Colon (tissue), 2 donors: Measurements from ENCODE around the gene CCDC70.
A peak's percentile ranks its signal among the peaks of the same experiment; 100 is the strongest.

ENCODE experiments used
- FAIRE-seq: peaks from 2 replicates; lab custom pipeline; 2012; peaks lifted over from hg19 to GRCh38; lab: Jason Lieb, UNC
- donor health status: control.
- donor health status: control.

CCDC70 gene

DNA sequence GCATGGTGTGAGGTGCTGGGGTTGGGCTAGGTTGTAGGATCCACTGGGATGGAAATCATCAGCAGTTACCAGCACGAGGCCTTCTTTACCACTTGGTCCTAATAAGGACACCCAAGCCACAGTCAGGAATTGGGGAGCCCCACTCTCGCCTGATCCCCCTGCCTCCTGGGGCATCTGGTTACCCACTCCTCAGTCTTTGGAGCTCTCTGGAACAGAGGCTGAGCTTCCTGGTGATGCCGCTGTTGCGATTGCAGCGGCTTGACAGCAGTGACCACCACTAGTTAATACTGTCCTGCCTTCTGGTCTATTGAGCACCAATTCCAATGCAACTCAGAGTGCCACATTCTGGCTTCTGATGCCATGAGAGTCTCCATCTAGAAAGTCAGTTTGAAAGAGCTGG, 30.2 kb upstream of the CCDC70 start:
- FAIRE-seq = no peak

DNA sequence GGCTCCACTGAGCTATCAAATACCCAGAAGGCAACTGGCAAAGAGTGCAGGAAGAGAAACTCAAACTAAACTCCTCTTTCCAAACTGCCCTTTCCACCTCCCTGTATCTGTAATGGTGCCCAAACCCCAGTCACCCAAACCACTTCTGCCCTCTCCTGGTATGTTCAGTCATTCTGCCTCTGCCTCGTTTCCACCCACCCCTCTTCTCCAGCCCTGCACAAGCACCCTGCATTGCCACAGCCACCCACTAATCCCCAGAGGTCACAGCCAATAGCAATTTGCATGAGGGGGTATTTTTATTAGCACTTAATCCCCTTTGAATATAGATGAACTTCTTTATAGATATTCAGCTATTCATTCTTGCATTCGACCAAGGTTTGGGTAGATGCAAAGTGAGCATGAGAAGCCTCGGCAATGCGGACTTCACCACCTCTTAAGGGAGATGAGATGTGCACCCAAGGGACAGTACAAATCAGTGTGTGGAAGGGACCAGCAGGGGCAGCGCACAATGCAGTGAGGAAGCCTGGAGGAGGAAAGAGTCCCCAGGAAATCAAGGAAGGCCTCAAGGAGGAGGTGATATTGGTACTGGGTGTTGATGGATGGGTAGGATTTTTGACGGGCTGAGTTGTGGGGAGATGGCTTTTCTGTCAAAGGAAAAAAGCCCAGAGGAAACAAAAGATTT, 29.2 kb upstream of the CCDC70 start:
- no peak for FAIRE-seq

DNA sequence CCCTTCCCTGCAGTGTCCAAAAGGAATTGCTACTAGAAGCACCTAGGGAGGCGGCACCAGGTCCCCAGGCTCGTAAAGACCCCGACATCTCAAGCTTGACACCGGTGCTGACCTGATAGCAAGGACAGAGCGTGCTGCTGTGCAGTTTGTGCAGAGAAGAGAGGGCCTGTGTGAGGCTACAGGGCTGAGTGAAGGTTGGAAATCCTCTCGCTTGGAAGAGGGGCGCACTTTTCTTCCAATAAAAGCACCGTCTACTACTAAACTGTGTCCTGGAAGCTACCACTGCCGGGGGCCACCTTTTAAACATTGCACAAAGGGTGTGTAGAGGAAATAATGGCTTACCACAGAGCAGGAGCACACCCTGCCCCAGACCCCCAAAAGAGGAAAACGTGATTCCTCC, 27.8 kb upstream of the CCDC70 start:
- FAIRE-seq = no peak

DNA sequence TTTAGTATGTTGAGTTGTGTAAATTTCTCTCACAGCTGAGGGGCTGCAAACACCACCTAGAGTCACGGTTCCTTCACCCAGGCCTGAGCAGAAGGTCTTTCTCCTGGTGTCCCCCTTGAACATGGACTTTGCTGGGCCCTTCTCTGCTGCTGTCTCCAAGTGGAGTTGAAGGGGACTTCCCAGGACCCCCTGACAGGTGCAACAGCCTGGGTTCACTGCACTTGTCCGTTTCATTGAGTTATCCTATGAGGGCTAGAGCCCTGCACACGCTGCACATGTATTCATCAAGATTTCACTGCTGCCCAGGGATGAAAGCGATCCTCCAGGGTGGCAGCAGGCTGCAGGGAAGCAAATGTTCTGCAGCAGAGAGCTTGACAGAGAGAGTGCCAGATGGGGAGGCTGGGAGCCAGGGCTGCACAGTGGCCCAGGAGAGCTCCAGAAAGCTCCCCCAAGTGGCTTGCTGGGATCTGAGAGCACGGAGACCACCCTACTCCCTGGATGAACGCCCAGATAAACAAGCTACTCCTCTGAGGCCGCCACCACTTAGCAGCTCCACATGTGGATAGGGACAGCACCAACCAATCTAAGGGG, 27.1 kb upstream of the CCDC70 start:
- FAIRE-seq = no peak

DNA sequence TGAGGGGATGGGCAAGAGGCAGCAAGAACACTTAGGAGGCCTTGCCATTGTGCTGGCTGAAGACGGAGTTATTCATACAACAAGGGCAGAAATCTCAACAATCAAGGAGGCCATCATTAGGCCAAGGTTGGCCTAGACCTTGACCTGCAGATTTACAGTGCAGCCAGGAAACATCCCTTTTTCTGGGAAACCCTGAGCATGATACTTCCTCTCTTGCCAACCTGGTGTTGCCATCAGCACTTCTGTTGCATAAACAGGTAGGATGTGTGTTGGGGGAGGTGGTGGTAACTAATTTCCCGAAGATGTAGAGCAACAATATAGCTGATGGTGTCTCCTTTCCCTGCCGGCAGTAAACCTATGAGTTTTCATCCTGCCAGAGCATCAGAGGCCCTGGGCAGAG, 24.8 kb upstream of the CCDC70 start:
- FAIRE-seq = no peak

DNA sequence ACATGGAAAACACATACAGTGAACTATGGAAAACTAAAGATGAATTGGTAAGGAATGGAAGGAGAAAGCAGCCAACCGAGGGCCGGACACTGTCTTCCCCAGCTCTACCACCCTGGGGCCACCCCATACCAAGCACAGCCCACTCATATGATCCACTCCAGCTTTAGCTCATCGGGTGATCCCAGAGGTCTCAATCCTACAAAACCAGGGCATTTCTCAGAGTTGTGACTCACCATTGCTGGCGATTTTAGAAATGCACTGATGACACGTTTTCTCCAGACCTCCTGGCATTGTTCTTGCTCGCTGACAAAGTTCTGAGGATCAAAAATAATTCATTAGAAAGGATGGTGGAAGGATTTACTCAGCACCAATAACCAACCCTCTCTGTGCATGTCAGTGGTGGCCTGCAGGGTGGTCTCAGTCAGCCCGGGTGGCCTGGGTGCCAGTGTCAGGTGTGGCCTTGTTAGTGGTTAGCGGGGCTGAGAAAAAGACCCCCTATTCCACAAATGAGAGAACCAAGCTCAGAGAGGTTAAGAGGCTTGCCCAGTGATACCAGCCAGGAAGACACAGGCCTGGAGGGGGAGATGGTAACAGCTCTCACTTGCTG, 23.4 kb upstream of the CCDC70 start:
- FAIRE-seq = no peak

DNA sequence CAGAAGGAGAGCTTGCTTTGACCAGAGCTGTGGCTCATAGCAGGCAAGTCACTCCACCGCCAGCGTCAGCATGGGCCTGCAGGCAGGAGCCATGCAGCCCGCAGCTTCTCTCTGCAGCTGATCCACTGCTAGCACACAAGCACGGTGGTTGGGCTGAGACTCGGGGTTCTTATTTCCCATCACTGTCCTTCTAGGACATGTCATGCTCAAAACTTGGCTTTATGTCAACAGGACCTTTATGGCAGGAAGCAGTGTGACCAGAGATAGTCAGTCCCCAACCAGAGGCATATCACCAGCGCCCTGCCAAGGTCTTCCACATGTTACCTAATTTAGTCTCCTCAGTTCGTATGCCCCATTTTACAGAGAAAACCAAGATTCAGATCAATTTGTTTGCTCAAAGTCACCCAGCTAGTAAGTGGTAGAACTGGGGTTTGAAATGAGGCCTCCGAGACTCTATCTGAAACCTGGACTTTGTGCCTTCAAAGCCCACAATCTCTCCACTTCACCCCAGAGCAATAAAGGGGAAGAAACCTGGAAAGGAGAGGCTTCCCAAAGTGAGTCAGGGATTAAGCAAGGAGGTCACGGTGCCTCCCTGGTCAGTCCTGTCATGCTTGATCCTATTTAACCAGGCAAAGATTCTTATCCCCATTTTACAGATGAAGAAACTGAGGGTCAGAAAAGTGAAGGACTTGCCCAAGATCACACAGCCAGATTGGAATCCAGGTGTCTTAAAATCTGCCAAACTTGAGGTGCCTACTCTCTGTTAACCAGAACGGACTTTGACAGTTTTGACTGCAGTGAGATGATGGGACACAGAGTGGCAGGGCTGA, 21.8 kb upstream of the CCDC70 start:
- FAIRE-seq = no peak

DNA sequence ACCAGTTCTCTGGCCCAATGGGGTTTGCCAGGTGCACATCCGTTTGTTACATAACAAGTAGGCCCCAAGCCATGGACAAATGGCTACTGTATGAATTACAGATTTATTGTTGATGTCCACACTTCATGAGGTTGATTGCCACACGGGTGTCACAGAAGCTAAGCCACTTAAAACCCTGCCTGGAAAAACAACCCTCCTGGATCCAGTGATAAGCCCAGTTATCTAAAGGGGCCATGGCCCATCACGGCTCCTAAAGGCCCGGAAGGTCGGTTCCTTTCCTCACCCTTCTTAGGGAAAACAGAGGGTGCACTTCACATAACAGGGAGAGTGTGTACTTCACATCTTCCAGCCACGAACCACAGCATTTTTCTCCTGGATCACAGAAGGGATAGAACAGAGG, 20.9 kb upstream of the CCDC70 start:
- FAIRE-seq = no peak

DNA sequence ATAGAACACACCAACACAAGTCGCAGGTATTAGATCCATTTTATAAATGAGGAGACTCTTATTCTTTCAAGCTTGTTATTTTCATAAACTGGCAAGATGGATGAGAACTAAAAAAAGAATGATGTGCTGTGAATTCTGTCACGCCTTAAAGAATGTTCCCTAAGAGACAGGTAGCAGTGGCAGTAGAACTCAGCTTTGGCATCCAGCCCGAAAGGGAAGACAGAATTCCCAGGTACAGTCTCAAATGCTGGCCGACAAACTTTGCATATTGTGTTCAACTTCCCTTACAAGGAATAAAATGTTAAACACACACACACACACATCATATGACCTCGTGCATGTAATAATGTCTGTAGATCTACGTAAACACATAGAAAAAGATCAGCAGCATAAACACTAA, 20.0 kb upstream of the CCDC70 start:
- FAIRE-seq = no peak

DNA sequence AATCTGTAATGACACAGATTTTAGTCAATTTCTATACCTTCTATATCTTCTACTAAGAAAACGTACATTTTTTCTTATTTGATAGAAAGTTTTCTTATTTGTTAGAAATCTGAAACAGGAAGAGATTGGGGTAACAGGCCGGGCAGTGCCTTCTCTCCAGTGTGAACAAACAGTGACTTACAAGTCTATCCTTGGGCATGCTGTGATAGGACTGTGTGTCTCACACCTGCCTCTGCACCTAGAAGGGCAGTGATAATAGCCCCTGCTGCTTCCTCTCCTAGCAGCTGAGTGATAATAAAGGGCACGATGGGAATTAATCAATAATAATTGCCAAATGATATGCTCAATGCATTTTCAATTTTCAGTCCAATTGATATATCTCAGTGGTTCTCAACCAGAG, 18.2 kb upstream of the CCDC70 start:
- no peak for FAIRE-seq

DNA sequence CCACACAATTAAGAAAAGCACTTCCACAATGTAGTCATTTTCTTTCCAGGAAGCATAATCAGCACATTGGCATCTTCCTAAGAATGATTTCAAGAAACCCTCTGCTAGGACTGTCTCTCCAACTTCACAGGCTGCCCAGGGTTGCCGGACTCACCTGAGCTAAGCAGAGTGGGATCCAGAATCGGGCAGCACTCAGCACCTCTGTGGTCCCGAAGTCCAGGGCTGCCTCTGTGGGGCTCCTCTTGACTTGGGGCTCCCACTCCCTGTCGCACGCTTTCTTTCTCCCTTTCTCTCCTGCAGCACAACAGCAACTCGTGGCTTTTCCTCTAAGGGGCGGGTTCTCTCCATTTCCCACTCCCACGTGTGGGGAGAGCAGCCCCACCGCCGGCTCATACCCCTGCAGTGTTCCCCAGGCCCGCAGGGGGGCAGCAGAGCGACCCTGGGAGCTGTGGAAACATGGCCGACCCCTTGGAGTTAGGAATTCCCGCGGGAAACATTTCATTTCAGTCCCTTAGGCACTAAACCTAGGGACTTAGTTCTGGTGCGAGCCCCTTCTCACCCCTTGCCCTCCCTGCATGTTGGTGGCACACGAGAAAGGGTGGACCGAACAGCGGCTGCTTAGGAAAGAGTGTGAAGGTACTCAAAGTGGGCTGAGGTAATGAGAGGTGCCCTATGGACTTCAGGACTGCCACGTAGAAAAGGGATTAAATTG, 16.8 kb upstream of the CCDC70 start, which contains the start of gene TMEM272:
Gene TMEM272, minus strand, starts transcription at position 316 of the 712 bp plus-strand sequence. CDS start 6,647 bp downstream, outside the sequence.
- no peak for FAIRE-seq

DNA sequence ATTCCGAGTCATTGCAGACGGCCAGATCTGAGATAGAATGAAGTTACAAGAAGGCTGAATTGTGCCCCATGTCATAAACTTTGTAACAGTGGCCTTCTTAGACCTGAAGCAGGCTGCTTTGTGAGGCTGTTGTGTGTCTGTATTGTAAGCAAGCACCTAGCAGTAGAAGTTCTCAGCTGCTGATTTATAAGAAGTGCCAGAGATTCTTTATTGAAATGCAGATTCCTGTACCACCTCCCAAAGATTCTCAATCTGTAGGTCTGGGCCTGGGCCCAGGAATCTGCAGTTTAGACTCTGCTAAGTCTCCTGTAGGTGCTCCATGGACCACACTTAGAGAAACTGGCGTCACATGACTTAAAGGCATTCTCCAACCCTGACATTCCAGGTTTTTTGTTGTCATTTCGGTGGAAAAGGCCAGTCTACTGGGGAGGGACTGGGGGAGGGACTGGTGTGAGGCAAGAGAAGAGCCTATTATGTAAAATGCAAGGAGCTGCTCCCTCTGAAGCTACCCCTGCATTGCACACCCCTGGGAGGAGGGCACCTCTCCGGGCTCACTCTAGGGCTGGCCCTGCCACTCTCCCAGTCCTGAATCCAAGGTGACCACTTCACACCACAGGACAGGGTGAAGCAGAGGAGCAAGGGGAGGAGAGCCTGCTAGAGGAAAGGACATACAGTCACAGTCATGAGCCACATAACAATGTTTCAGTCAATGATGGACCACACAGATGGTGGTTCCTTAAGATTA, 16.0 kb upstream of the CCDC70 start:
- FAIRE-seq = no peak

DNA sequence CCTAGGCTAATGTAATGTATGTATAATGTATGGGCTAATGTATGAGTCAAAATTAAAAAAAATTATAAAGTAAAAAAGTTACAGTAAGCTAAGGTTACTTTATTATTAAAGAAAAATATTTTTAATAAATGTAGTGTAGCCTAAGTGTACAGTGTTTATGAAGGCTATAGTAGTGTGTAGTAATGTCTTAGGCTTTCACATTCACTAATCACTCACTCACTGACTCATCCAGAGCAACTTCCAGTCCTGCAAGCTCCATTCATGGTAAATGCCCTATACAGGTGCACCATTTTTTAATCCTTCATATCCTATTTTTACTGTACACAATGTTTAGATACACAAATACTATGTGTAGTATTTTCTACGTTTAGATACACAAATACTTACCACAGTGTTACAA, 15.0 kb upstream of the CCDC70 start:
- FAIRE-seq = no peak

DNA sequence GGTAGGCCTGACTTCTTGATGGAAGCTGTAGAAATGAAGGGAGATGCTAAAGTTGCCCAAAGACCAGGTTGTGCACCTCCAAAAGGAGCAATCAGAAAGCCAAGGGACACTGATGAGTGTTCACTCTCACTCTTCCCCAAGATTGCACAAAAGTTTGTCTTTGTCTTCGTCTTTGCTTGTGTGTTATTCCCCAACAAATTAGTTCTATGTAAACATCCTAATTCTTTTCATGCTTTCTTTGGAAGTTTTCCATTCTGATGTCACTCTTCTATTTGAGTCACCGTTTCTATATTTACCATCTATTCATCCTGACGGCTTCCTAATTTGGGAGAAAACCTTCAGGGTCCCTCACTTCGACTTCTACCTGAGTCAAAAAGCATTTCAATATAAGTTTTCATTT, 13.1 kb upstream of the CCDC70 start:
- FAIRE-seq = no peak

DNA sequence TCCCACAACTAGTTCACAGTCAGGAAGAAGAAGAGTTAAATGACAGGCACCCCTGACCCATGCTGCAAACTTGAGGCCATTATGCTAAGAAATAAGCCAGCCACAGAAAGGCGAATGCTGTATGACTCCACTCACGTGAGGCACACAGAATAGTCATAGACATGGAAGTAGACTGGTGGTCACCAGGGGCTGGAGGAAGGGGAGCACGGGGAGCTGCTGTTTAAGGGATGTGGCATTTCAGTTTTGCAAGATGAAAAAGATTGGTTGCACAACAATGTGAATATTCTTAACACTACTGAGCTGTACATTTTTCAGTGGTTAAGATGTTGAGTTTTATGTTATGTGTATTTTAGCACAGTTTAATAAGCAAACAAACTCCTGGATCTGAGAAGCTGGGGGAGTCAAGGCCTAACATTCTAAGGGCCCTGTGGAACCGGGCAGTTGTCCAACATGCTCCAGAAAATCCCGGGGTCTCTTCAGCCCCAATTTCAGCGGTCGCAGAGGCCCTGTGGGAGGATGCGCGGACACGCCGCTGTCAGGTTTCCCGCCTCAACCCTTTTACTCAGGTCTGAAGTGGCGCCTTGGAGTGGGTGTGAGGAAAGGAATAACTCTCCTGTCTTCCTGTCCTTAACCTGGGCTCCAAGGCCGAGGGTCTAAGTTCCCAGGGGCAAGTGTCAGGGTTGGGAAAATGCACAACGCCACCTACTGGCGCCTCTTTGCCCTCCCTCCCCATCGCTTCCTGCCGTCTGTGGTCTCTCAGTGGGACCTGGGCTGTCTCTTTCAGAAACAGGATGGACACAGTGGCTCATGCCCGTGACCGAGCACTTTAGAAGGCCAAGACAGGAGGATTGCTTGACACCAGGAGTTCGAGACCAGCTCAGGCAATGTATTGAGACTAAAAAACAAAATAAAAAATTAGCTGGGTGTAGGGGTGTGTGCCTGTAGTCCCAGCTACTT, 12.3 kb upstream of the CCDC70 start:
- no peak for FAIRE-seq

DNA sequence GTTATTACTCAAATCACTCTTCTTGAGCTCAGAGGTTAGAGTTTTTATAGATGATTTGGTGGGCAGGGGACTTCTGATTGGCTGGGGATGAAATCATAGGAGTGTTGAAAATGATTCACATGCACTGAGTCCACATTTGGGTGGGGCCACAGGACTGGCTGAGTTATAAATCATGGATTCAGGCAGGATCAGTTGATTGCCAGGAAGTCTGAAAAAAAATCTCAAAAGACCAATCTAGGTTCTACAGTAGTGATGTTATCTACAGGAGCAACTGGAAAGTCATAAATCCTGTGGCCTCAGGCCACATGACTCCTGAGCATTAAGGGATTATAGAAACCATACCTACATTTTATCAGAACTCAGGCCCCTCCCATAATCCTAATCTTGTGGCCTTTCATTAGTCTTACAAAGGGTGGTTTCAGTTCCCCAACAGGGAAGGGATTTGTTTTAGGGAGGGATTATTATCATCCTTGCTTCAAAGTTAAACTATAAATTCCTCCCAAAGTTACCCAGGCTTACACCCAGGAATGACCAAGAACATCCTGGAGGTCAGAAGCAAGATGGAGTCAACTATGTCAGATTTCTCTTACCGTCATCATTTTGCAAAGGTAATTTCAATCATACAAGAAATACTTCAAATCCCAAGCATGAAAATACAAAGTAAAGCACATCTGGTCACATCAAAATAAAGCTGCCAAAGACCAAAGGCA, 5.6 kb upstream of the CCDC70 start:
- FAIRE-seq = no peak

DNA sequence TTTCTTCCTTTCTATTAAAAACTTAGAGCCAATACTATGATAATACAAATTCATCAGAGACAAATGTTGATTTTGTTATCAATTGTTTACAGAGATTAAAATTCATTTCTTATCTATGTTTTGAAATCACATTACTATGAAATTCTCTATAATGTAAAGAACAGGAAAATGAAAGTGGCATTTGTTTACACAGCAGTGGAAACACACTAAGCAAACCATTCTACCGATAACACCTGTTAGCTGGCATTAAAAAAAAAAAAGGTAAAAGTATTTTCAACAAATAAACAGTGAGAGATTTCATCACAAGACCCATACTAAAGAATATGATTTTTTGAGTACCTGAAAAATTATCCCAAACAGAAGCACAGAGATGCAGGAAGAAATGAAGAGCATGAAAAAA, 4.8 kb upstream of the CCDC70 start:
- peak; percentile 87 for FAIRE-seq

DNA sequence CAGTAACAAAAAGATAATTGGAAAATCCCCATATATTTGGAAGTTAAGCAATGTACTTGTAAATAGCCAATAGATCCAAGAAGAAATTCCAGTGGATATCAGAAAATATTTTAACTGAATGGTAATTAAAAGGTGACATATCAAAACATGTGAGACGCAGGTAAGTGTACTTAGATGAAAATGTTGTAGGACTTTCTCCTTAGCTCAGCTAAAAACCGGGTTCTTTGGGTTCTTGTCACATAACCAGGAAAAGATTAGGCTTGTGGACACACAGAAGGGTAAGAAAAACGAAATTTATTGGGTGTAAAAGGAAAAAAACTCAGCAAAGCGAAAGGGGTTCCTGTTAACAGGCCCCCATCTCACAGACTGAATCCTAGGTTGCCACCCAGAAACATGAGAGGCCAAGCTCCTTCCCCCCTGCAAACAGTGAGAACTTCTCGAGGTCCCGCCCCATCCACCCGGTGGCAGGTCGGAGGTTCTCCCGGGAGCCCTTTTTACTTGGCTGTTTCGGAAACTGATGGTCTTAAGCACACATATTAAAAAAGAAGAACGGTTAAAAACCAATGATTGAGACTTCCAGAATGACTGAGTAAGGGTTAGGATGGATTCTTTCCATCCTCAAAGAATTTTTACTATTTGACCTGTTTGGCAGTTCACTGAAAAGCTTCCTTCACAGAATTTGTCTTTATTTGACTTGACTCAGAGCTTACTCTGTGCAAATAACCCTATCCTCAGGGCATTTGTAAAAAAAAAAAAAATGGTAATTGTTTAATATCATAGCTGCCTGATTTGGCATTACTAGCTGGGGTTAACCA, 3.1 kb upstream of the CCDC70 start:
- no peak for FAIRE-seq

DNA sequence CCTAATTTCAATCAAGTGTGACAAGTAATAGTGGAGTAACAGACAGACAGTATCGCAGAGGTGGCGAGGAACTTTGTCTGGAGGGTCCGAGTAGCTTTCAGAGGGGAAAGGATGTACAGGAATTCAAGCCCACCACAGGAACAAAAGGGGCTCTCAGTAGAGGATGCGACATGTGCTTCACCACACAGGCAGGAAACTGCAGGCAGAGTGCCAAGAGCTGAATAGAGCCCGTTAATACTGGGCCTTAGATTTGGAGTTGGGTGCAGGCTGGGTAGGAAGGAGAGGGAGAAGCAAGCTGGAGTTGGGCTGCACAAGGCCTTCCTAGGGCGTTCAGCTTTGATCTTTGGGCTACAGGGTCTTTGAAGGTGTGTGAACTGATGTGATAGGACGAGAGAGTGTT, 1.2 kb downstream of the CCDC70 start:
- FAIRE-seq = no peak
